HG03571 (cell line): ENCODE results near the gene TIA1.
"Not testable (repeated sequence)": the region's sequence is repeated elsewhere in the genome, so short reads cannot be mapped to it uniquely, and the experiment has no call there.

ENCODE experiments used
- ATAC-seq: cut with Tn5 transposase; IDR thresholded peaks from one replicate; pipeline ENCODE4 v1.9.1; 2021; ENCODE audit not compliant: unreplicated experiment

Gene TIA1

GRCh38 chr2:70248181-70248847 is at the start of gene TIA1:
TSS of gene TIA1 (minus strand) at chr2:70248628. CDS start at chr2:70248430, 198 bp downstream.
- peak; percentile 95 for ATAC-seq

GRCh38 chr2:70297828-70298227 is 49.4 kb upstream of the TIA1 start:
- not testable (repeated sequence) for ATAC-seq

- ATAC-seq, result no peak
Observed at GRCh38 chr2:70283500-70284191, 35.2 kb upstream of the TIA1 start.

- ATAC-seq, result no peak
Observed at GRCh38 chr2:70282439-70282838, 34.0 kb upstream of the TIA1 start.

- no peak for ATAC-seq
Observed at GRCh38 chr2:70280242-70280798, 31.9 kb upstream of the TIA1 start.

- ATAC-seq, result no peak
Observed at GRCh38 chr2:70270323-70270722, 21.9 kb upstream of the TIA1 start.

GRCh38 chr2:70269422-70270302 is 21.2 kb upstream of the TIA1 start:
- not testable (repeated sequence) for ATAC-seq

GRCh38 chr2:70266925-70267324 is 18.5 kb upstream of the TIA1 start:
- ATAC-seq, result not testable (repeated sequence)

- no peak for ATAC-seq
Observed at GRCh38 chr2:70261501-70261900, 13.1 kb upstream of the TIA1 start.

GRCh38 chr2:70258532-70258875 is 10.1 kb upstream of the TIA1 start:
- peak; percentile 6 for ATAC-seq

- ATAC-seq, result no peak
Observed at GRCh38 chr2:70255637-70256314, 7.3 kb upstream of the TIA1 start.

GRCh38 chr2:70250434-70250833 is 2.0 kb upstream of the TIA1 start:
- ATAC-seq, result no peak

- no peak for ATAC-seq
Observed at GRCh38 chr2:70247364-70248180, 856 bp downstream of the TIA1 start.

- no peak for ATAC-seq
Observed at GRCh38 chr2:70243806-70244584, 4.4 kb downstream of the TIA1 start.

GRCh38 chr2:70242552-70242951 is 5.9 kb downstream of the TIA1 start:
- no peak for ATAC-seq

- no peak for ATAC-seq
Observed at GRCh38 chr2:70241340-70241739, 7.1 kb downstream of the TIA1 start.

- ATAC-seq, result no peak
Observed at GRCh38 chr2:70240599-70240998, 7.8 kb downstream of the TIA1 start.

- ATAC-seq, result no peak
Observed at GRCh38 chr2:70233926-70234325, 14.5 kb downstream of the TIA1 start.

- ATAC-seq, result no peak
Observed at GRCh38 chr2:70226781-70227180, 21.6 kb downstream of the TIA1 start.
